ENCODE data around the gene TRIM26.
"Not testable (repeated sequence)": the region's sequence is repeated elsewhere in the genome, so short reads cannot be mapped to it uniquely, and the experiment has no call there.

Gene TRIM26

DNA sequence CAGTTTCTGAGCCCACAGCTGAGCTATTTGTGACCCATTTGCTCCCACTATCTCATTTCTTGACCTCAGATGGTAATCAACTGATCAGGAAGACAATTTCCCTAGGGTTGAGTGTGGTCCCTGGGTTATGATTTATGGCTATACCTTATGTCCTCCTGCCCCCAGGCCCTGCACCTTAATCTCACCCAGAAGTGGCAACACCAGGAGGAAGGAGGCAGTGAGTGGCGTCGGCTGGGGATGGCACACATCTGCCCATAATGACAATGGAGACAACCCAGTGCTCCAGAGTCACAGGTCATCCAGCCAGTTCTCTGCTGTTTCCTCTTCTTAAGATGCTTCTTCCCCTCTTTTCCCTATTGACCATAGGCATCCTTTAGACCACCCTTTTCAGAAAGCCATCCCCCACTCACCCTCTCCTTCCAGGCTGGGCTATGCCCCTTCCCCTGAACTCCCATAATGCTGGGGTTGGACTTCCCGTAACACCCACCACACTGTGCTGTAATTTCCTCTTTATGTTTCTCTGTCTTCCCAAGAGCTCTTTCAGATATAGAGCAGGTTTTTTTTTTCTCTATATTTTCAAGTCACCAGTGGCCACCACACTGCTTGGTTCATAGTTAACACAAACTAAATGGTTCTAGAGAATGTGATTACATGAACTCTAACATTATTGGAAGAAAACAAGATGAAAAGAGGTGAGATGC lies 60.1 kb downstream of the TRIM26 start:
- FAIRE-seq: no peak

DNA sequence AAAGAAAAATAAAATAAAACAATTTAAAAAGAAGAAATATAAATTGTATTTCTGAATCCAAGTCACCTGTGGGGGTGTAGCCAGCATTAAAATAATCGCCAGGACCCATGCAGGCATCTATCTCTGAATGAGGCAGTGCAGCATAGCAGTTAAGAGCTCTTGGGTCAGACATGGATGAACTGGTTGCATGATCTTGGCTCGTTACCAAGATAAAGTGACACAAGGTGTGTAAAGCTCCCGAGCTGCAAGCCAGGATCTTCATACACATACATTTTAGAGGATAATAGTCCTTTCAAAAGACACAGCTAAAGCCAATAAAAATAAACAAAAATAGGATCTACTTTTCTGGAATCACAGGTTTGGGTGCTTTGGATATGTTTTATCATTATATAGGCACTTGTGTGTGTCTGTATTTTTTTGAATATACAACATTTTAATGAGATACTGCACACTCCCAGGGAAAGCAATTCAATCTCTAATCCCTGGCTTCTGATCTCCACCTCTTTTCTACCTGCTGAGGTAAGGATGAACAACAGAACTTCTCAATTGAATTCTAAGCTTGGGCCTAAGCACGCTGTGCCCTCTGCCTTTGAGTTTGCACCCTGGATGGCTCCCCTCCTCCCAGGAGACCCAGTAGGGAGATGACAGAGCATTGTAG lies 61.1 kb downstream of the TRIM26 start:
- FAIRE-seq: no peak

DNA sequence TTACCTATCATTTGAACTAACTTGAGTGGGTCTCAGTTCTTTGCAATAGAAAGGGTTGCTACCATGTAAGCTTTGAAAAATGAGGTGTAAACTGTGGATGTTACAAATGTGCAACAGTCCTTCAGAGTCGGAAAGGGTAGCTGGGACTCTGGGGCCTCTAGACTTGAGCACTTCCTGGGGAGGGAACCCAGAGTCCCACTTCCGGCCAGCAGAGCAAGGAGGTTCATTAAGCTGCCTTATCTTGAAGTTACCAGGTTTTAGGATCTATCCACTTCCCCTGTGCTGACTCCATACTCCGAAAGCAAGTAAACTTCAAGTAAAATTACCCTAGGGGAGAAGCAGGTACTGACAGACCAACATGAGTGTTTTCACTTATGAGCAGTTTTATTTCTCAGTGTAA lies 61.6 kb downstream of the TRIM26 start:
- no peak for FAIRE-seq

DNA sequence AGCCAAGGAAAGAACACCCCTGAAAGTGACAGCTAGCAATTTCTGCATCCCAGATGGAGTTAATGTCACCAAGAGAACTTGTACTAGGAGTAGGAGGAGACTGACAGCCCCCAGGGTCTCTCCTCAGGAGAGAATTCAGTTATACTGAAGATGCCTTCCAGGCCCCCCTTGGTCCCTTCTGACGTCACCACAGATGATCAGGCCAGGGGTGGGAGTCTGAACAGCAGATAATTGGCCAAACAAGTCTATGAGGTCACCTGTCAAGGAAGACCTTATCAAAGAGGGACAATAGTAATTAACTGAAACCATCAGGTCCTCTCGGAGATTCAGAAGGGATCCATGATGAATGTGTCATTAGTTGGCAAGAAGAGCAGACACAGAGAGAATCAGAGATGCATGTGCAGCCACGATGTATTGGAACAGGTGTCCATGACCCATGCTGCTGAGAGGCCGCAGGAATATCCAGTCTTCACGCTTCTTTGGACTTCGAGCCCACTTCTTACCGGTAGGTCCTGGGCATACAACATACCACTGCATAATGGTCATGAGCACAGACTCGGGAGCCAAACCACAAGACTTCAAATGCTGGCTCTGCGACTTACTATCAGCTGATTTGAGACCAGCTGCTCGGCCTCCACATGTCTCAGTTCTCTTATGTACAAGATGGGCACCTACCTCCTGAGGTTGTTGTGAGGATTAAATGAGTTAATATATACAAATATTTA lies 62.4 kb downstream of the TRIM26 start:
- FAIRE-seq: no peak

DNA sequence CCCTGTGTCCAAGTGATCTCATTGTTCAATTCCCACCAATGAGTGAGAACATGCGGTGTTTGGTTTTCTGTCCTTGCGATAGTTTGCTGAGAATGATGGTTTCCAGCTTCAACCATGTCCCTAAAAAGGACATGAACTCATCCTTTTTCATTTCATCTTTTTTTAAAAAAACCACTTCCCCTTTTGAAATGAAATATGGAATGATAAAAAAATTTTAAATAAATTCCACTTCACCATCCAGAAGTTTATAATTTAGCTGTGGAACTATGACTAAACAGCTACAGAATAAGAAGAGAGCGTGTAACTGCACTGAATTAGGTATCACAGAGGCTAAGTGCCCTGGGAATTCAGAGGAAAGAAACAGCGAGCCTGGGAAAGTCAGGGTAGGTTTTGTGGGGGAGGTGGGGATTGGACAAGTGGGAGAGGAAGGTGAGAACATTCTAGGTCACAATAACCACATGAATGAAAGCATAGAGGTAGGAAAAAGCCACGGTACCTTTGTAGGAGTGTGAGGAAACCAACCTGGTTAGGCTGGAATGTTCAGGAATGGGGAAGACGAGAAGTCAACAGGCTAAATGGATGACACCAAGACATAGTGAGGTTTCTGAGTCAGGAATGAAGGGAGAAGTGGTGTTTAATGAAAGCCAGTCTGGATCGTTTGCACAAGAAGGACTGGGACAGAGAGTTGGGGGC lies 63.2 kb downstream of the TRIM26 start:
- FAIRE-seq: no peak

DNA sequence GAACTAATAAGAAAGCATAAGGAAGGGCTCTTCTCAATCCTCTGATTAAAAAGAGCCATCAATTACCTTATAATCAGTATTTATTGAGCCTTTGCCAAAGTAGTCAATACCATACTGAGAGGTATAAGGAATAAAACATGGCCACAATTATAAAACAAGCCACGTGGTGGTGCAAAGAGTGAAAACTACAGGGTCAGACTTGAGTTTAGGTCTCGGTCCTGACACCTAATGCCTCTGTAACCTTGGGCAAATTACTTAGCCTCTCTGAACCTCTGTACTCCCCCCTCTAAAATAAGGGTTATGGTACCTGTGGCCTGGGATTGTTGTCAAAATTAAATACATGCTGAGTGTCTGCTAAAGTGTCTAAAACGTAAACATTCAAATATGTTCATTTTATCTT lies 64.0 kb downstream of the TRIM26 start:
- no peak for FAIRE-seq

DNA sequence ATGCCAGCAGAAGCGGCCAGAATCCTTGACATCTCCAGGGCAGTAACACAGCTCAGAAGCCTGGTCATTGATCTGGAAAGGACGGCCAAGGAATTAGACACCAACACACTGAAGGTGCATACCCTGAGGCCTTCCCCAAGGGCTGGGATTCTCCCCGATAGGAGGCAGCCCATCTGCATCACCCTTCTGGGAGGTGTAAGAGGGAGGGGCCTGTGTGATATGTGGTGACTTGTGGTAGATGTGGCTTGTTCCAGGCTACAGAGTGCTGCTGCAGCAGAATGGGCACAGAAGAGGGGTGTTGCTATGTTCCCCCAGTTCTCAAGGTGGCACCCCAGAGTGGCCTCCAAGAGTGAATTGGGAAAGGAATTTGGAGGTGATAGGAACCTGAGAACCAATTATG lies 66.1 kb downstream of the TRIM26 start:
- no peak for FAIRE-seq

DNA sequence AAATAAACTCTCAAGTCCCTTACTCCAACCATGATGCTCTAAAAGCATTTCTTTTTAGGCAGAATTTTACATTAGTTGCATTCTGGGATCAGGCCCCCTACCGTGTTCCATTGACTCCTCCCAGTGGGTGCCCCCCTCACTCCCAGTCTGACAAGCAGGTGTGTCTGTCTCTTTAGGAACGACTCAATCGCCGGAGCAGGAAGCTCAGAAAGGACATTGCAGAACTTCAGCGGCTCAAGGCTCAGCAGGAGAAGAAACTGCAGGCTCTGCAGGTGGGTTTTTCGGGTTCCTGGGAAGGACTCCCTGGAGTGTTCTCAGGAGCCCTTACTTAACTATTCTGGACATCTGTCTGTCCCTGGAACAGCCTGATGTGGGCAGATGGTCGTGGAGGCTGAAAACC lies 67.4 kb downstream of the TRIM26 start:
- no peak for FAIRE-seq

DNA sequence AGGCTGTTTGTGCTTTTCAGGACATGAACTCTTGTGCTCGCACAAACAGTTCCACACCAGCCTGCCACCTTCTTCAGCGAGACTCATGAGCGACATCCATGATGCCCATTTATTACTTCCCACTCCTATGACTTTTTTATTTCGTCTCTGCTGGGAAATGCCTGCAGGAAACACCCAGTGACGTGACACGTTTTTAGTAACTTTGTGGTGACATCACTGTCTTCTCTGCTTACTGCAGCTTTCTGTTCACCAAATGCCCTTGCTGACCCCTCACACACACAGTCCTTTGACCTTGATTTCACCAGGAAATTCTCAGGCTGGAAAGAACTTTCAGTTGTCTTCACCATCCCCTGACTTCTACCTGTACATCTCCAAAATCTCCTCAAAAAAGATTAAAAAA lies 68.4 kb downstream of the TRIM26 start:
- no peak for FAIRE-seq

DNA sequence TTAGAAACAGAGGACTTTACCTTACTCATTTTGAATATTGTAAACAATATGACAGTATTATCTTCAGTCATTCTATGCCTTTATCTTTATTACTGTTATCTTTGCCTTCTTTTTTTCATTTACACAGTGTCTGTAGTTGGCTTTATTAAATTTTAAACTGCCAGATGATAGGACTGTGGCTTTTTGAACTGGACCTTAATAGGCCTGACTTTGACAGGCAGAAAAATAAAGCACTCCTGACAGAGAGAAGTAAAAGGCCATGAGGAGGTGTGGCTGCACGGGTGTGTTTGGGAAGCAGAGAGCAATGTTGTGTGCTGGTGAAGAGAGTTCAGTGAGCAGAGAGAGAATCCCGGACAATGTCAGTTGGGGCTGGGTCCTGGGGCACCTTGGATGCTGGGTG lies 69.4 kb downstream of the TRIM26 start:
- no peak for FAIRE-seq

DNA sequence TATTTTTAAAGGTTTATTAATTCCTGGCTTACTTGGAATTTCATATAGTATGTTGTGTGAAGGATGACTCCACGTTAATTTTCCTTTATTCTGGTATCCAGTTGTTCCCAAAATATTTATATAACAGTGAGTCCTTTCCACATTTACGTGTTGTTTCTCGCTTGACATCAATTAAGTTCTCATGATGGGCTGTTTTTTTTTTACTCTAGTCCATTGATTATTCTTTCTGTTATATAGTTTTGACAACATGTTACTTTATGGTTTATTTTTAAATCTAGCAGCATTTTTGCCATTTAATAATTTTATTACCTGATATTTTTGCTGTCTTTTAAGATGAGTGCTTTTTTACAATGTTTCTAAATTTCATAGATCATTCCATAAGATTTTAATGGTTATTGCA lies 70.5 kb downstream of the TRIM26 start:
- FAIRE-seq: no peak

DNA sequence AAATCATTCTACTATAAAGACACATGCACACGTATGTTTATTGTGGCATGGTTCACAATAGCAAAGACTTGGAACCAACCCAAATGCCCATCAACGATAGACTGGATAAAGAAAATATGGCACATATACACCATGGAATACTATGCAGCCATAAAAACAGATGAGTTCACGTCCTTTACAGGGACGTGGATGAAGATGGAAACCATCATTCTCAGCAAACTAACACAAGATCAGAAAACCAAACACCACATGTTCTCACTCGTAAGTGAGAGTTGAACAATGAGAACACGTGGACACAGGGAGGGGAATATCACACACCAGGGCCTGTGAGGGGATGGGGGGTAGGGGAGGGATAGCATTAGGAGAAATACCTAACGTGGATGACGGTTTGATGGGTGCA lies 73.0 kb downstream of the TRIM26 start:
- FAIRE-seq: not testable (repeated sequence)

DNA sequence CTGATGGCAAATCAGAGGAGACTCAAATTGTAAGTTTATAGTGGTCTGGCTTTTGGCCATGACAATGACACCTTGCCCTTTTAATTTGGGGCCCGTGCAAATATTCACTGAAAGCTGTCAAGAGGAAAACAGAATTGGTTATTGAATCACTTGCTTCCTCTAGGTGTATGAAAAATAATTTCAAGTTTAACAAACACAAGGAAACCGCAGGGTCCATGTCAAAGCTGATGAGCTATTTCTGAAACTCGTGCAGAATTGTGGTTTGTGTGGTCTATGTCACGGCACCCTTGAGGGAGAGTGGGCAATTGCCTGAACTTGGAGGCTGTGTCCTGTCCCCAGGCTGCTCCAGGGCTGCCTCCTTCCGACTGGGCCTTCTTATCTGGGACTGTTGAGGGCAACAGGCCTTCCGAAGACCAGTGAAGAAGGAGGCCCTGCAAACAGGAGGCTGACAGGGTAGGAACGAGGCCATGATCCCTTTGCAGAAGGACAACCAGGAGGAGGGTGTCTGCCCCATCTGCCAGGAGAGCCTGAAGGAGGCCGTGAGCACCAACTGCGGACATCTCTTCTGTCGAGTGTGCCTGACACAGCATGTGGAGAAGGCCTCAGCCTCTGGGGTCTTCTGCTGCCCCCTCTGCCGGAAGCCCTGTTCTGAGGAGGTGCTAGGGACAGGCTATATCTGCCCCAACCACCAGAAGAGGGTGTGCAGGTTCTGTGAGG lies 76.5 kb downstream of the TRIM26 start:
- no peak for FAIRE-seq

DNA sequence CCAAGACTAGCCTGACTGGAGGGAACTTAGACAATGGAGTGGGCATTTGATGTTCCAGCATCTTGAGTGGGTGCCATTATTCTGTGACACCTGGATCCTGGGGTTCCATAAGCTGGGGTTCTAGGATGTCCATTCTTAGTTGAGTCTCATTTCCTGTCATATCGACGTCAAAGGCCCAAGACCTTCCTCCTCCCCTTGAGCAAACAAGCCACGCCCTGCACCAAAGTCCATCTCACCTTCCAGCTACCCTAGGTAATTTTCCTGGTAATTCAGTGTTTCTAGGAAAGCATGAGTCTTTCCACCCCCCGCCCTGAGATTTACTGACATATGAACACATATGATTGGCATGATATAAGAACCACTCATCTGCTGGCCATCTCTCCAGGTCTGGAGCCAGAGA lies 77.4 kb downstream of the TRIM26 start, which contains the start of gene TRIM40:
TRIM40 (plus strand) TSS at position 384 of the 400 bp plus-strand sequence. CDS start 897 bp downstream, outside the sequence.
- FAIRE-seq: no peak

DNA sequence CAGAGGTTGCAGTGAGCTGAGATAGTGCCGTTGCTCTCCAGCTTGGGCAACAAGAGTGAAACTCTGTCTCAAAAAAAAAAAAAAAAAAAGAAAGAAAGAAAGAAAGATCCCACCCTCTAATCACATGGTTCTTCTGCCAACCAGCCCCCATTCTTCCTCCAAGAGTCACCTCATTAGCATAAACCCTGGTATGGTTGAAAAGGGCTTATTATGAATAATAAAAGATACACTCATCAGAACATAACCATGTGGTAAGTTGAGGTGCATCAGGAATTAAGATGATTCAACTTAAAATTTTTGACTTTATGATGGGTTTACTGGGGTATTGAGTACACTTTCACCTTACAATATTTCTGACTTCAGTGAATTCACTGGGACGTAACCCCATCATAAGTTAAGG lies 78.1 kb downstream of the TRIM26 start:
- no peak for FAIRE-seq
